HG03457 (cell line): Measurements from ENCODE around the gene NOL12.

ENCODE experiments used
- ATAC-seq: cut with Tn5 transposase; IDR thresholded peaks from one replicate; pipeline ENCODE4 v1.9.1; 2021; ENCODE audit warnings: moderate number of reproducible peaks; ENCODE audit not compliant: unreplicated experiment

Gene NOL12

DNA sequence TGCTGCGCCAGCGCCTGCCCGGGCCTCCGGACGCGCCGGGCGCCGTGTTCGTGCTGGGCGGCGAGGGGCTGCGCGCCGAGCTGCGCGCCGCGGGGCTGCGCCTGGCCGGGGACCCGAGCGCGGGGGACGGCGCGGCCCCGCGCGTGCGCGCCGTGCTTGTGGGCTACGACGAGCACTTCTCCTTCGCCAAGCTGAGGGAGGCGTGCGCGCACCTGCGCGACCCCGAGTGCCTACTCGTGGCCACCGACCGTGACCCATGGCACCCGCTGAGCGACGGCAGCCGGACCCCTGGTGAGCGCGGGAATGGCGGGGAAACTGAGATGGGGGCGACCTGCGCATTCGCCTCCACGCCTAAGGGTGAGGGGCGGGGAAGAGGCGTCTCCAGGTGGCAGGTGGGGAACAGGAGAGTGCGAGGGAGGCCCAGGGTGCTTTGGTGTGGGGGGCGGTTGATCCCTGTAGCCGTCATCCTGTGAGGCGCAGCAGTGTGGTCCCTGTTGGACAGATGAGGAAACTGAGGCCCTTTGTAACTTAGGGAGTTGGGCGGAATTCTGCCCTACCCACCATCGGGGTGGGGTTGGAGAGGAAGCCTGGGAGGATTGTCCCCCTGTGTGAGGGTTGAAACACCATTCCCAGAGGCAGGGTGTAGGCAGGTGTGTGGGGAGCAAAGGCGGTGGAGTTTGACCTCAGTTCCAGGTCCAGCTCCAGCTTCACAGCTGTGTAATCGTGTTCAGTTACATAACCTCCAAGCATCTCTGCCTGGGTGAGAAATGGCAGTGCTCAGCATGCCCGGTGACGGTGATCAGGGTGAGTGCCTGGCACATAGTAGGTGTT lies 26.9 kb upstream of the NOL12 start:
- ATAC-seq: no peak

DNA sequence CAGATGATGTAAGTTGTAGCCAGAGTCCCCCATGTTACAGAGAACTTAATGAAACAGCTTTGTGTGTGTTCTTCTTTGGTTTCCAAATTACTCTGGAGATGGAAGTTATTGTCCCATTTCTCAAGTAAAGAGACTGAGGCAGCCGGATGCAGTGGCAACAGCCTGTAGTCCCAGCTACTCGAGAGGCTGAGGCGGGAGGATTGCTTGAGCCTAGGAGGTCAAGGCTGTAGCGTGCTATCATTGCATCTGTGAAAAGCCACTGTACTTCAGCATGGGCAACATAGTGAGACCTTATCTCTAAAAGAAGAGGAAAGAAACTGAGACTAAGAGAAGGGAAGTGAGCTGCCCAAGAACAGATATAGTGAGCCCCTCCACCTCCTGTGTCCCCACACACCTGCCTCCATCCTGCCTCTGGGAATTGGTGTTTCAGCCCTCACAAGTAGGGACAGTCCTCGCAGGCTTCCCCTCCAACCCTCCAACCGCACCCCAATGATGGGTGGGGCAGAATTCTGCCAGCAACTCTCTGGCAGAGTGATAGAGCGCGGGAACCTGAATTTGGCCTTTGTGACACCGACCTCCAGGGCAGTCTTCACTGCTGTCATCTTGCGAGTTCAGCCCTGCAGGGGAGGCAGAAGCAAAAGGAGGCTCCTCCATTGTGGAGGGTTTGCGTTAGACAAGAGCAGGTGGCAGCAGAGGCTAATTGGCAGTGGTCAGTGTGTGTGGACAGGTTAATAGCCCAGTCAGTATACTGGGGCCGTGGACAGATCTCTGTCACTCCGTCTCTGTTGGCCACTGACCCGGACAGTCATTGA lies 26.0 kb upstream of the NOL12 start:
- ATAC-seq: no peak

DNA sequence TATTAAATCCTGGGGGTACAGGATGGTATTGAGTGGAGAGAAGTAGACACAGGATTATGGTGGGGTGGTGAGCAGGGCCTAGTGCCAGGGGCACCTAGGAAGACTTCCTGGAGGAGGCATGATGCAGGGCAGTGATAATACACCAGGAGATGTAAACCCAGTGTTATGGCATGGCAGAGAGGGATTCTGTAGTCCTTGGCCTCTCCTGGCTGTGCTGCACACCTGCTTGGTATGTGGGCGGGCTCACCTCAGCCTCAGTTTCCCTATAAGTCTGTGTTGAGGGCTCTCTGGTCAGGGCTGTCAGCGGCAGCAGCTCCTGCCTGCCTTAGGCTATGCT lies 25.5 kb upstream of the NOL12 start:
- ATAC-seq: no peak

DNA sequence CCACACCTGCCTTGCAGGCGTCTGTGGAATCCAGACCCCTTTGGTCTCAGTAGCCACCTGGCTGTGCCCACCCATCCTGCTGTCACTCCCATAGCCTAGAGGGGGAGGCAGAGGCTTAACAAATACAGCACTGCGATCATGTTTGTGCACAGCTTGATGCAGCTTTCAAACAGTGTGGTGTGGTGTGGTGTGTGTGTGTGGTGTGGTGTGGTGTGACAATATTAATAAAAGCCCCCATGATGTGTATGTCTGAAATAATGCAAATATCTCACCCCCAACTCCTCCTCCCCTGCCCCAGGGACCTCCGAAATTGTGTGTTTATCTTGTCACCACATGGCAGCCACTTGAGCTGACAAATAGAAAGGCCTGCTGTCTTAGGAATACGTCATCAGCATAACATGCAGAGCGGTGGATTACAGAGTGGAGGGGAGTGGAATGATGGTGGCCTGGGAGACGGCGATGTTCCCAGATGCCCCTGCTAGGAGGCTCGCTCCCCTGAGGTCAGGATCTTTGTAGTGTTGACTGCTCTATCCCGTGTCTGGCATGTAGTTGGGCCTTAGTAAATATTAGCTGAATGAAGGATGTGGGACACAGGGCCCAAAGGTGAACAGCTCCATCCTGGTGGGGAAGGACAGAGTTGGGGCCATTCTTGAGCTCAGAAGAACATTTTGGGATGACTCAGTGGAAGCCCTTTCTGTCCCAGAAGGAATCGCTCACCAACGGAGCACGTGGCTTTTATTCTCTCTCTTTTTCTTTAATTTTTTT lies 24.8 kb upstream of the NOL12 start:
- no peak for ATAC-seq

DNA sequence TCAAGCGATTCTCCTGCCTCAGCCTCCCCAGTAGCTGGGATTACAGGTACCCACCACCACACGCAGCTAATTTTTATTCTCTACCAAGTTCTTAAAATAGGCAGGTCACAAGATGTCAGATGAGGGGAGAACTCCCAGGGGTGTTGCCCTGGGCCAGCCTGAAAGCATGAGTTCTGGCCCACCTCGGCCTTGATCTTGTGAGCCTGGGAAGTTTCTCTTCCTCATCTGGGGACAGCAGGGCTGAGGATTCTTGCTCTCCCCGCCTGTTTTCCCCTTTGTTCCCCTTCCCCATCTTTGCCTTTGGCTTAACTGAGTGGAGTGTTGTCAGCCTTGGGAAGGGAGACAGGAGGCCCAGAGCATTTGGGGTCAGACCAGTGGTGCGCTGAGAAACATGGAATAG lies 24.1 kb upstream of the NOL12 start:
- ATAC-seq: no peak

DNA sequence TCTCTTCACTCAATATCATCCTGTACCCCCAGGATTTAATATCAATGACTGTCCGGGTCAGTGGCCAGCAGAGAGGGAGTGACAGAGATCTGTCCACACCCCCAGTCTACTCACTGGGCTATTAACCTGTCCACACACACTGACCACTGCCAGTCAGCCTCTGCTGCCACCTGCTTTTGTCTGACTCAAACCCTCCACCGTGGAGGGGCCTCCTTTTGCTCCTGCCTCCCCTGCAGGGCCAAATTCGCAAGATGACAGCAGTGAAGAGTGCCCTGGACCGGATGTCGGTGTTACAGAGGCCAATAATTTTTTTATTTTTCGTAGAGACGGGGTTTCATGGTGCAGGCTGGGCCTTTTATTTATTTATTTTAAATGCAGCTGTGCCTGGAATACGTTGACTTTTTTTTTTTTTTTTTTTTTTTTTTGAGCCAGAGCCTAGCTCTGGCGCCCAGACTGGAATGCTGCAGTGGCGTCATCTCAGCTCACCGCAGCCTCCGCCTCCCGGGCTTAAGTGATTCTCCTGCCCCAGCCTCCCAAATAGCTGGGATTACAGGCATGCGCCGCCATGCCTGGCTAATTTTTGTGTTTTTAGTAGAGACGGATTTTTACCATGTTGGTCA lies 22.5 kb upstream of the NOL12 start:
- ATAC-seq: no peak

DNA sequence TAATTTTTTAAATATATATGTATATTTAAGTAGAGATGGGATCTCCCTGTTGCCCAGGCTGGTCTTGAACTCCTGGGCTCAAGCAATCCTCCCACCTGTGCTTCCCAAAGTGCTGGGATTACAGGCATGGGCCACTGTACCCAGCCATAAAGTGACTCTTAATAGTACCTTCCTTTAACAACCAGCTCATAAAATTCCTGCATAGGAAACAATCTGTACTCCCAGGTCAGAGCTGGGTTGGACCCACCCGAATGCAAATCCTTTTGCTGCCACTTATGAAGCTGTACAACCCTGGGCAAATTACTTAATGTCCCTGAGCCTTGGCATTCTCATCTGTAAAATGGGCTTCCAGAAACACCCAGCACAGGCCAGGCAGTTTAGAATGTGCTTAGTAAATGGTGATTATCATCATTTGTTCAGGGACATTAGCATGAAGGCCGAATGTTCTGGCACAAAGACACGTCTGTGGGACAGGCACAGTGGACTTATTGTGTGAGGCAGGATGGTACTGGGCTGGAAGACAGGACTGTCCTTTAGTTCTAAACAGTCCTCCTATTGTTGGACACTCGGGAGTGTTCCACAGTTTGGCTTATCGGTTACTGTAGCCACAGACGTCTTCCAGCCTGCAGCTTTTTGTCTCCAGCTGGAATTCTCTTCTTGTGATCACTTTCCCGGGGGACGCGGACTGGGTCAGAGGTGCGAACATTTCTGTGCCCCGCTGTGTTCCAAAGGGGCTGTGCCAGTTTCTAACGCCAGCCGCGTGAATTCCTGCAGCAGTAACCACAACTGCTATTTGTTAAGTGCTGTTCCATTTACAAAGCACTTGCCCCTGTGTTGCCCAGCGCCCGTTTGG lies 21.7 kb upstream of the NOL12 start:
- no peak for ATAC-seq

DNA sequence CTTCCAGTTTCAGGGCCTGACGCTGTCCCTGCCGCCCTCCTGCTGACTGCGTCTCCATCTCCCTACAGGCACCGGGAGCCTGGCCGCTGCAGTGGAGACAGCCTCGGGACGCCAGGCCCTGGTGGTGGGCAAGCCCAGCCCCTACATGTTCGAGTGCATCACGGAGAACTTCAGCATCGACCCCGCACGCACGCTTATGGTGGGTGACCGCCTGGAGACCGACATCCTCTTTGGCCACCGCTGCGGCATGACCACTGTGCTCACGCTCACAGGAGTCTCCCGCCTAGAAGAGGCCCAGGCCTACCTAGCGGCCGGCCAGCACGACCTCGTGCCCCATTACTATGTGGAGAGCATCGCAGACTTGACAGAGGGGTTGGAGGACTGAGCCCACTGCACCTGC lies 20.7 kb upstream of the NOL12 start:
- ATAC-seq: no peak

DNA sequence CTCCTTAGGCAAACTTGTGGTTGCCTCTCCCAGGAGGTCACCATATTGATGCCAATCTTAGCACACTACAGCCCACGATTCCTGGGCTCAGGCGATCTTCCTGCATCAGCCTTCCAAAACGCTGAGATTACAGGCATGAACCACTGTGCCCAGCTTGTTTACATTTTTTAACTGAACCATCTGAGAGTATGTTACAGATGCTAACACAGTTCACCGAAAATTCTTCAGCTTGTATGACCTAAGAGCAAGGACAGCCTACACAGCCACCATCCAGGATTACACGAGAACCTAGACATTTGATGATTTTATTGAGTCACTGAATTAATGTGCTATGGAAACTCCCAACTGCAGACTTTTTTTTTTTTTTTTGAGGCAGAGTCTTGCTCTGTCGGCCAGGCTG lies 16.6 kb upstream of the NOL12 start:
- no peak for ATAC-seq

DNA sequence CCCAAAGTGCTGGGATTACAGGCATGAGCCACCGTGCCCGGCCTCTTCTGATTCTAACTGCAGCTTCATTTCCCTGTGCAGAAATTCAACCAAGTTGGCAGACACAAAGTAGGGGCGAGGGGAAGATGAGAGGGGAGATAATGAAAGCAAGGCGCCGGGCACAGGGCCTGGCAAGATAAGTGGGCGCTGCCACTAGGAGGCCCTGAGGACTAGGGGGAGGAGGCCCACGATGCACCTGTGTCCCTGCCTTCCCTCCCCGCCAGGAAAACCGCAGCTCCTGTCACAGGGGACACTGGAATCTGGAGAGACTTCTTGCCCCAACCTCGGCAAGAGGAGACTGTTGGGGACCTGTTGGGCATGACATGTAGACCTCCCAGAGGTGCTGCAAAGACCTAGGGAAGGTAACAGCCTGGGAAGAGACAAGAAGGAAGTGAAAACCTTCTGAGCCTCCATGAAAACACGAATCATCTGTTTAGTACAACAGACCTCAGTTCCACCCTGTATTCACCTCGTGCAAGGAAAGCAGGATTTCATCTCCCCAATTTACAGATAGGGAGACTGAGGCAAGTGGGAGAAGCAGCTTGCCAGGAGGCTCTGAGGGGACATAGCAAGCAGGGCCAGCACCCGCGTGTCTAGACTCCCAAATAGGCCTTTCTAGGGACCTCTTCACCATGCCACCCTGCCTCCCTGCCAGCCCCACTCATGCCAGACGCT lies 13.8 kb upstream of the NOL12 start:
- ATAC-seq: no peak

DNA sequence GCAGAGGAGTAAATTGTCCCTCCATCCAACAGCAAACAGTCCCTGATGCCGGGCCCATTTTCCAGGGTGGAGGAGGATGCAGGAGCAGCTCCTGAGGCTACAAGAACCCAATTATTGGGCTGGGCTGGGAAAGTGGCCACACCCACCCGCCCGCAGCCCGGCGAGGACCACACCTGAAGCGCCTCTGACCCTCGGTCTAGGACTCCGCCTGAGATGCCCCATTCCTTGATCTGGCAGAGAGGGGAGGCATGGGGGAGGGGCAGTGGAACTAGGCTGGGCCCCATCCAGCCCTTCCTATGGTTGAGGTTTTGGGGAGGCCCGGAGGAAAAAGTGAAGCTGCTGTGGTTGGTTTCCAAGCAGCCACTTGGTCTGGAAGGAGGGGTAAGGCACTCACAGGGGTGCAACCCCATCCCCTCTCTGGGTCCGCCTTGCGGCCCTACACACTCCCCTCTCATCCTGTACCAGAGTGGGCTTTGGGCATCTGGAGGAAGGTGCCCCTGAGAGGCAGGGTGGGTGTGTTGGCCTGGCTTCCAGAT lies 13.2 kb upstream of the NOL12 start:
- no peak for ATAC-seq

DNA sequence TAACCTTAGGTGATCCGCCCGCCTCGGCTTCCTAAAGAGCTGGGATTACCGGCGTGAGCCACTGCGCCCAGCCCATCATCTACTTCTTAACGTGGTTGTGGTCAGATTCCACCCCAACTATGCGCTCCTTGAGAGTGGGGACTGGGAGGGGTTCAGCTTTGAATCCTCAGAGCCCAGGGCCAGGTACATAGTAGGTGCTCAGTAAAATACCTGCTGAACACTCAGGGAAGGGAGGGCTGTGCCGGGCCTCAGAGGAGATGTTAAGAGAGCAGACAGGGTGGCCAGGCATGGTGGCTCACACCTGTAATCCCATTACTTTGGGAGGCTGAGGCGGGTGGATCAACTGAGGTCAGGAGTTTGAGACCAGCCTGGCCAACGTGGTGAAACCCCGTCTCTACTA lies 11.9 kb upstream of the NOL12 start:
- ATAC-seq: no peak

DNA sequence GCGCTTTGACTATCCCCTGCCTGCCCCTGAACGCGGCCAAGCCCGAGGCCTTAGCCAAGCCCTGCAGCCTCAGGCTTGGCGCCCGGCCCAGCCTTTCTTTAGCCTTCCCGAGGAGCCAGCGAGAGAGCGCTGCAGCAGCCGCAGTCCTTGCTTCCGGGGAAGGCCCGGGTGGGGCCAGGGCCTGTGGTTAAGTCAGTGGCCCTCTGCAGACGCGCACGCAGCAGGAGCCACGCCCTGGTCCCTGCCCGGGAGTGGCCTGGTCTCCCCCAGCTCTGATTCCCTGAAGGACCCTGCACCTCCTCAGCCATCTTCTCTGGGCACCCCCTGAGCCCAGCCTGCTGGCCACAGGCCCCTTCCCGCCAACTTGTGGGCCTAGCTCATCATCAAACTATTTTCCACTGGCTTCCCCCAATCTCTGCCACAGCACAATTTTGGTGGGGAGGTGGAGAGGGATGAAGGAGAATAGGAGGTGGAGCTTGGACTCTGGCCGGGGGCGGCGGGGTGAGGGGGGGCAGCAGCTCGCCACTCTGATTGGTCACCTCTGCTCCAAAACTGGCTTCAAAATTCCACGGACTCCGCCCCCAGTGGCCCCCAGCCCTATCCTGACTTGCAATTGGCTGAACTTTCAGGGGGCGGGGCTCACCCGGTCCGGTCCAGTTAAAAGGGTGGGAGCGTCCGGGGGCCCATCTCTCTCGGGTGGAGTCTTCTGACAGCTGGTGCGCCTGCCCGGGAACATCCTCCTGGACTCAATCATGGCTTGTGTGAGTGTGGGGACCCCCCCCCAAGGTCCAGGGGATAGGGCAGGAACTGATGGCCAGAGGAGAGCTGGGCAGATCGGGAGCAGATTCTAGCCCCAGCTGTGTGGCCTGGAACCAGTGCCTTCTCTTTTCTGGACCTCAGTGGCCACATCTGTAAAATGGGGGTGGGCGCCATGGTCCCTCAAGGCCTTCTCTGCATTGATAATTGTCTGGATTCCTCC lies 10.9 kb upstream of the NOL12 start, which contains the start of gene LGALS1:
Gene LGALS1 (plus strand): TSS at position 686 of the 979 bp plus-strand sequence. CDS start 67 bp downstream, at position 753.
- peak; percentile 33 for ATAC-seq

DNA sequence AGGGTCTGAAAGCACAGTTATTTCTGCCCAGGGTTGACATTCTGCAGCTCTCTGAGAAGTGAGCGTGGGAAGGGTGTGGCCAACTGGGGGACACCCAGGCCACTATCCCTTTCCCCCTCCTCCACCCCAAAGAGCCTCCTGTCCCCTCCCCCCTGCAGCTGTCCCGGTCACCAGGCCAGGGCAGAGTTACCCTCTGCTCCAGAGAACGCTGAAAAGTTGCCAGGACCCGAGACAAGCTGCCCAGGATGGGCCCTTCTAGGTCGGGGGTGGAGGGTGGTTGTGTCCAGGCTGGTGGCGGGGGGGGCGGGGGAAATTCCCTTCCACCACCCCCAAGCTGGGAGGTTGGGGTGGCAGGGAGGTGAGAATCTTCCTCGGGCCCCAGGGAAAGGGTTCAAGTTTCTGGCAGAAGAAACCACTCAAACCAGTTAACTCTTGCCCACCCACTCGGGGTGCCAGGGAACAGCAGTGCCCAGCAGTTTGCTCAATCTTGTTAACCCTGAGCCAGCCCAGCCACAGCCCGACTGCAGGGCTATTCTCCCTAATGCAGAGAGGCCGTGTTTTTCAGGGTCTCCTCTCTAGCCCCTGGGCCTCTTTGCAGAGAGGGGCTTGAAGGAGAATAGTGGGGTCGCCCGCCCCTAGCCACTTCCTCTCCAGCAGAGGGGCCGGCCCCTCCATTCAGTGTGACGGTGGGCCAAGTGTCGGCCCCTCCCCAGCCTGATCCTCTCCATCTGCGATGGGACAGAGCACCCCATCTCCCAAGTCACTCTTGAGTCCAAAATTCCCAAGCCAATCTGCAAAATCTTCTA lies 10.0 kb upstream of the NOL12 start:
- no peak for ATAC-seq

DNA sequence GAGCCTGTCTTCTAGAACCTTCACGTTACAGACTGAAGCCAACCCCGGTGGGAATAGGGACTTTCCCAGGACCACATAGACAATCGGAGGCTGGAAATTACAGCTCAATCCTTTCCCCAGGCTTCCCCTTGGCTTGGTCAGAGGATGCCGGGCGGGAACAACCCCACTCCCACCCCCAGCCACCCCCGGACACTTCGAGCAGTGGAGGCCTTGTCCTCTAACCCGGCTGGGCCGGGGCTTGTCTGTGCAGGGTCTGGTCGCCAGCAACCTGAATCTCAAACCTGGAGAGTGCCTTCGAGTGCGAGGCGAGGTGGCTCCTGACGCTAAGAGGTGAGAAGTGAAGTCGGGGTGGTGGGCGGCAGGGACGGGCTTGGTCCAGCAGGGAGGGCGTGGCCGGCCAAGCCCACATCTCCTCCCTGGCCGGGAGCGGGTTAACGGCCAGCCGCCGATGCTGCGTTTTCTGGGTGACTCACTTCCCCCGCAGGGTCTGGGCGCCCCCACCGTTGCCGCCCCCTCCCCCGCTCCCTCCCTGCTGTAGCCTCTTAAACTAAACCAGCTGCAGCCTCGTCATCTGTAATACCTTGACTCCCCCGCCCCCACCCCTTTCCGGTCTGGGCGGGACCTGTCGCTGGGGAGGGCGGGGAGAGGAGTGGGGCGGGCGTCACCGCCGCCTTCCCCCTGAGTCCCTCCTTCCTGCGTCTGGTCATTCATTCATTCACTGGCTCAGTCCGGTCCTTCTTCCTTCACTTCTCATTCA lies 9.2 kb upstream of the NOL12 start:
- ATAC-seq: no peak

DNA sequence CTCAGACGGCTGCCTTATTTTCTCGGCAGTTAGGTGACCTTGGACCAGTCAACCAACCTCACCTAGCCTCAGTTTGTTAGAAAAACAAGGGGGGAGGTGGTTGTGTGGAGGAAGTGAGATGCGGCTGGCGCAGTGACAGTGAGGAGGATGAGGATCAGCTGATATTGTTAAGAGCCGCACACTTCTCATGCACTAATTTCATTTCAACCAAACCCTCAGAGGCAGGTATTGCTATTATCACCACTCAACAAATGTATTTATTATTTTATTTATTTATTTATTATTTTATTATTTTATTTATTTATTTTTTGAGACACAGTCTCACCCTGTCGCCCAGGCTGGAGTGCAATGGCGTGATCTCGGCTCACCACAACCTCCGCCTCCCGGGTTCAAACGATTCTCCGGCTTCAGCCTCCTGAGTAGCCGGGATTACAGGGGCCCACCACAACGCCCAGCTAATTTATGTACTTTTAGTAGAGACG lies 8.6 kb upstream of the NOL12 start:
- ATAC-seq: no peak
